Activated CD8-positive, alpha-beta T cell treated with anti-CD3 and anti-CD28 coated beads, Interleukin-2, amount 10 ng/mL, durations not matched to agents 7 days and 5 days (primary cell): ENCODE results near the gene EBF4. TPM values are rescaled to one million over a fixed set of nuclear protein-coding genes. Genes with fewer than 3 reads are reported as not detected.

ENCODE experiments used
- ATAC-seq: fragments of 150-1000 bp; cut with Tn5 transposase; one replicate; pipeline ENCODE4 v1.10.0; 2021; ENCODE audit warnings: moderate library complexity
- CTCF ChIA-PET: fragments of 350-600 bp; sonication (Branson Sonifier 250); formaldehyde crosslinking; loops from one replicate; lab custom pipeline; 2021; ENCODE audit warnings: antibody characterized with exemption; lab: Charles Lee
- POLR2A ChIA-PET: fragments of 350-600 bp; sonication (Branson Sonifier 250); formaldehyde crosslinking; loops from one replicate; lab custom pipeline; 2021; ENCODE audit warnings: antibody characterized with exemption; lab: Charles Lee
- DNase-seq: peaks from one replicate; pipeline ENCODE4 v3.0.0-alpha.2; 2020
- H3K27ac Mint-ChIP-seq: one replicate; pipeline ENCODE4 v1.8.0; 2021; ENCODE audit warnings: mild to moderate bottlenecking, mixed read lengths
- H3K27me3 Mint-ChIP-seq: one replicate; pipeline ENCODE4 v1.8.0; 2021; ENCODE audit warnings: low read depth, mixed read lengths
- H3K36me3 Mint-ChIP-seq: one replicate; pipeline ENCODE4 v1.8.0; 2021; ENCODE audit warnings: low read depth, mixed read lengths
- H3K4me1 Mint-ChIP-seq: one replicate; pipeline ENCODE4 v1.8.0; 2021; ENCODE audit warnings: low read depth, mixed read lengths
- H3K4me3 Mint-ChIP-seq: one replicate; pipeline ENCODE4 v1.8.0; 2021; ENCODE audit warnings: mild to moderate bottlenecking, mixed read lengths
- H3K9me3 Mint-ChIP-seq: one replicate; pipeline ENCODE4 v1.8.0; 2022; ENCODE audit warnings: mixed read lengths; ENCODE audit not compliant: insufficient read depth
- total RNA-seq, 2 experiments: library from RNA; stranded (reverse); gene quantifications; one replicate each; pipeline ENCODE4 v1.2.3, GENCODE V29; 2021

The EBF4 gene
- total RNA-seq, 2 experiments from 2014 or later = not detected

GRCh38 chr20:2752567-2753460, 60.2 kb downstream of the EBF4 start:
- ChIA-PET CTCF (interaction anchor here (0.7 to 4.5 kb wide), 21 partner anchors 9 to 148 kb away, joined by 3 to 37 read pairs (median 5); partner anchors contain the start of gene NOP56), POLR2A (interaction anchor here (0.7 kb wide), 2 partner anchors 67 to 106 kb away, joined by 3 to 6 read pairs; no protein-coding TSS in a partner anchor)
- no peaks in the 10 kb centered on the region for H3K36me3 Mint-ChIP-seq
- DNase-seq (peak; percentile 47), ATAC-seq (peak; percentile 21)
- H3K27me3 Mint-ChIP-seq = peaks cover 56% of the 10 kb centered on the region
- H3K4me1 Mint-ChIP-seq = peaks cover 21% of the 10 kb centered on the region
- no peaks in the 10 kb centered on the region for H3K9me3 Mint-ChIP-seq
- no peak overlapping the region for H3K27ac Mint-ChIP-seq
- peak overlapping the region; percentile 70 for H3K4me3 Mint-ChIP-seq

GRCh38 chr20:2753461-2754040, 61.0 kb downstream of the EBF4 start:
- no peak for ATAC-seq
- peaks cover 21% of the 10 kb centered on the region for H3K4me1 Mint-ChIP-seq
- no peak overlapping the region for H3K27ac Mint-ChIP-seq
- no peak for DNase-seq
- H3K27me3 Mint-ChIP-seq = peaks cover 55% of the 10 kb centered on the region
- no peak overlapping the region for H3K4me3 Mint-ChIP-seq
- H3K36me3 Mint-ChIP-seq = no peaks in the 10 kb centered on the region
- POLR2A ChIA-PET = interaction anchor here (0.7 kb wide), 2 partner anchors 67 to 106 kb away, joined by 3 to 6 read pairs; no protein-coding TSS in a partner anchor
- H3K9me3 Mint-ChIP-seq = no peaks in the 10 kb centered on the region
- CTCF ChIA-PET = interaction anchor here (0.7 to 4.5 kb wide), 21 partner anchors 8 to 148 kb away, joined by 3 to 37 read pairs (median 5); partner anchors contain the start of gene NOP56

GRCh38 chr20:2754424-2754823, 61.8 kb downstream of the EBF4 start:
- no peak for DNase-seq
- Mint-ChIP-seq H3K9me3 (no peaks in the 10 kb centered on the region), H3K36me3 (no peaks in the 10 kb centered on the region), H3K27ac (no peak overlapping the region), H3K27me3 (peaks cover 55% of the 10 kb centered on the region), H3K4me3 (no peak overlapping the region), H3K4me1 (peaks cover 21% of the 10 kb centered on the region)
- ChIA-PET POLR2A (interaction anchor here (1.1 kb wide), 1 partner anchor 70 kb away, joined by 3 read pairs; no protein-coding TSS in a partner anchor), CTCF (interaction anchor here (1.6 to 4.5 kb wide), 4 partner anchors 13 to 111 kb away, joined by 4 to 35 read pairs (median 8); no protein-coding TSS in a partner anchor)
- ATAC-seq = no peak

- POLR2A ChIA-PET = interaction anchor here (0.6 to 1.1 kb wide), 2 partner anchors 71 to 410 kb away, joined by 3 read pairs; no protein-coding TSS in a partner anchor
- peaks cover 46% of the 10 kb centered on the region for H3K27me3 Mint-ChIP-seq
Measured at GRCh38 chr20:2755451-2756055, 63.0 kb downstream of the EBF4 start.

GRCh38 chr20:2756056-2756611, 63.6 kb downstream of the EBF4 start:
- POLR2A ChIA-PET = no interaction called here
- no peaks in the 10 kb centered on the region for H3K36me3 Mint-ChIP-seq
- CTCF ChIA-PET = interaction anchor here (1.3 to 2.4 kb wide), 3 partner anchors 13 to 96 kb away, joined by 6 to 11 read pairs (median 6); no protein-coding TSS in a partner anchor

More at GRCh38 chr20:2755451-2756055, 63.0 kb downstream of the EBF4 start:
- DNase-seq = no peak
- CTCF ChIA-PET = interaction anchor here (1.3 to 2.4 kb wide), 3 partner anchors 12 to 96 kb away, joined by 6 to 11 read pairs (median 6); no protein-coding TSS in a partner anchor
- Mint-ChIP-seq H3K9me3 (no peaks in the 10 kb centered on the region), H3K4me1 (peaks cover 16% of the 10 kb centered on the region), H3K4me3 (no peak overlapping the region), H3K36me3 (no peaks in the 10 kb centered on the region), H3K27ac (no peak overlapping the region)
- no peak for ATAC-seq

GRCh38 chr20:2757001-2757400, 64.4 kb downstream of the EBF4 start:
- H3K4me1 Mint-ChIP-seq = peaks cover 10% of the 10 kb centered on the region
- ATAC-seq (no peak), DNase-seq (no peak)
- ChIA-PET POLR2A (no interaction called here), CTCF (no interaction called here)
- H3K4me3 Mint-ChIP-seq = no peak overlapping the region
- H3K27me3 Mint-ChIP-seq = peaks cover 43% of the 10 kb centered on the region
- no peaks in the 10 kb centered on the region for H3K9me3 Mint-ChIP-seq
- no peak overlapping the region for H3K27ac Mint-ChIP-seq
- no peaks in the 10 kb centered on the region for H3K36me3 Mint-ChIP-seq

More at GRCh38 chr20:2756056-2756611, 63.6 kb downstream of the EBF4 start:
- H3K27me3 Mint-ChIP-seq = peaks cover 43% of the 10 kb centered on the region
- no peak for ATAC-seq
- H3K4me3 Mint-ChIP-seq = no peak overlapping the region
- no peak overlapping the region for H3K27ac Mint-ChIP-seq
- DNase-seq = no peak
- no peaks in the 10 kb centered on the region for H3K9me3 Mint-ChIP-seq
- peaks cover 10% of the 10 kb centered on the region for H3K4me1 Mint-ChIP-seq

- CTCF ChIA-PET = no interaction called here
- H3K27me3 Mint-ChIP-seq = peaks cover 40% of the 10 kb centered on the region
- H3K4me1 Mint-ChIP-seq = peaks cover 6% of the 10 kb centered on the region
- H3K36me3 Mint-ChIP-seq = no peaks in the 10 kb centered on the region
- no peak overlapping the region for H3K27ac Mint-ChIP-seq
- no peaks in the 10 kb centered on the region for H3K9me3 Mint-ChIP-seq
- no peak for ATAC-seq
- no peak overlapping the region for H3K4me3 Mint-ChIP-seq
- POLR2A ChIA-PET = interaction anchor here (0.6 kb wide), 1 partner anchor 76 kb away, joined by 3 read pairs; no protein-coding TSS in a partner anchor
- DNase-seq = no peak
Measured at GRCh38 chr20:2757969-2758368, 65.4 kb downstream of the EBF4 start.

GRCh38 chr20:2759143-2759542, 66.6 kb downstream of the EBF4 start:
- peaks cover 36% of the 10 kb centered on the region for H3K27me3 Mint-ChIP-seq
- H3K36me3 Mint-ChIP-seq = no peaks in the 10 kb centered on the region
- ChIA-PET POLR2A (no interaction called here), CTCF (interaction anchor here (0.6 kb wide), 1 partner anchor 1292 kb away, joined by 3 read pairs; no protein-coding TSS in a partner anchor)
- ATAC-seq (no peak), DNase-seq (no peak)
- H3K9me3 Mint-ChIP-seq = no peaks in the 10 kb centered on the region
- H3K4me3 Mint-ChIP-seq = no peak overlapping the region
- peaks cover 2% of the 10 kb centered on the region for H3K4me1 Mint-ChIP-seq
- H3K27ac Mint-ChIP-seq = no peak overlapping the region

GRCh38 chr20:2759603-2760296, 67.2 kb downstream of the EBF4 start:
- Mint-ChIP-seq H3K27me3 (peaks cover 31% of the 10 kb centered on the region), H3K4me1 (peaks cover 2% of the 10 kb centered on the region), H3K4me3 (no peak overlapping the region), H3K9me3 (no peaks in the 10 kb centered on the region), H3K27ac (no peak overlapping the region), H3K36me3 (no peaks in the 10 kb centered on the region)
- DNase-seq (no peak), ATAC-seq (no peak)
- ChIA-PET POLR2A (no interaction called here), CTCF (no interaction called here)

GRCh38 chr20:2760297-2760951, 67.8 kb downstream of the EBF4 start:
- Mint-ChIP-seq H3K36me3 (no peaks in the 10 kb centered on the region), H3K4me3 (no peak overlapping the region), H3K27me3 (peaks cover 25% of the 10 kb centered on the region), H3K9me3 (no peaks in the 10 kb centered on the region), H3K27ac (no peak overlapping the region), H3K4me1 (peaks cover 2% of the 10 kb centered on the region)
- no peak for ATAC-seq
- DNase-seq = no peak
- ChIA-PET CTCF (interaction anchor here (2.1 kb wide), 1 partner anchor 8 kb away, joined by 12 read pairs; no protein-coding TSS in a partner anchor), POLR2A (no interaction called here)
